ENCODE data around the gene TECRL. TPM values are rescaled to one million over a fixed set of nuclear protein-coding genes. Genes with fewer than 3 reads are reported as not detected.

The TECRL gene
- total RNA-seq, 1 experiment from 2014 or later, result not detected

DNA sequence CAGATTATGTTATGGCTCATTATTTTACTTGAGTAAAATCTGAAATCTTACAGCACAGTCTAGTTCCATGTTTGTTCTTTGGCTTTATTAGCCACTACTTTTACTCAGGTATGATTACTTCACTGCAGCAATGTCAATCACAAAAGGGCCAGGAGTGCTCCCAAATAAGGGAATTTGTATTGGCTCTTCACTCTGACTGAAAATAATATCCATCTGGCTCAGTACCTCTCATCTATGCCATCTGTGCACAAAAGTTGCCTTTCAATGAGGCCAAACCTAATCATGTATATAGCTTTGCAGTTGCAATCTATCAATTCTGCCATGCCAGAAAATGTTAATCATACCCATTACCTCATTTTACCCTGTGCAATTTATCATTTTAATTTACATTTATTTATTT is 161.1 kb downstream of the TECRL start:
- Histone ChIP-seq H3K4me1 (ENCODE audit: low read length) (no peaks in the 10 kb centered on the region), H3K36me3 (ENCODE audit: insufficient read depth, low read length) (no peaks in the 10 kb centered on the region), H3K4me2 (ENCODE audit: low read depth, low read length, poor library complexity, severe bottlenecking) (no peak overlapping the region), H3K4me3 (ENCODE audit: low read length) (no peak overlapping the region), H3K79me2 (ENCODE audit: low read length) (no peaks in the 10 kb centered on the region), H3K27ac (ENCODE audit: low read length) (no peak overlapping the region), H3K9me2 (replicated peaks; ENCODE audit: insufficient read depth, low read length) (no peaks in the 10 kb centered on the region), H3K9me3 (ENCODE audit: low read length) (peaks cover 36% of the 10 kb centered on the region), H3K27me3 (ENCODE audit: low read length) (no peaks in the 10 kb centered on the region), H4K20me1 (ENCODE audit: insufficient read depth, low read depth, low read length) (no peaks in the 10 kb centered on the region), H3K9ac (ENCODE audit: low read length) (no peak overlapping the region), H2AFZ (ENCODE audit: low read length) (no peak overlapping the region)
- no peak for DNase-seq

DNA sequence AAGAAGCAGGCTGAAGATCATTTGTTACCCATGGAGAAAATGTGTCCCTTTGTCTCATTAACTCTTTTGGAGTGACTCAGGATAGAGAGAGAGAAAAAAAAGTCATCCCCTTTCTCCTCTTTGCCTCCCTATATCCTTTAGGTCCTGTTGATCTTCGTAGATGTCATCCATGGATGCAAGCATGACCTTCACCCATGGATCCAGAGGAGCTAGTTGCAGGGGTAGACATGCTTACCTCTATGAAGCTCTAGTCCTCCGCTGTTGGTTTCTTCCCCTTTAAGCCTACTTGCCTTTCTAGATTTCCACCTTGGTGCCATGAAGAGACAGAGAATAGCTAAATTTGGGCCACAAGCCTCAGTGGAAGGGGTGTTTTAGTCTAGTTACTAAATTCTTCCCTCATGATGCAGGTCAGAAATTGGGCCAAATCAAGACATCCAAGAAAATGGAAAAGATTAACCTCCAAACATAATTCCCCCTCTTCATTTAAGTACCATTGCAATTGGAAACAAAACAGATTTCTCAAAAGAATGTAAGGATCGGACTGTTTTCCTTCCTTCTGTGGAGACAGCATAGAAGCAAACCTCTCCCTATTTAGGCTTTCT is 178.4 kb downstream of the TECRL start:
- H3K9ac ChIP-seq (ENCODE audit: low read length), result no peak overlapping the region
- H3K9me2 ChIP-seq (replicated peaks; ENCODE audit: insufficient read depth, low read length), result no peaks in the 10 kb centered on the region
- H2AFZ ChIP-seq (ENCODE audit: low read length), result no peak overlapping the region
- no peaks in the 10 kb centered on the region for H3K4me1 ChIP-seq (ENCODE audit: low read length)
- no peak overlapping the region for H3K27ac ChIP-seq (ENCODE audit: low read length)
- no peak overlapping the region for H3K4me2 ChIP-seq (ENCODE audit: low read depth, low read length, poor library complexity, severe bottlenecking)
- H4K20me1 ChIP-seq (ENCODE audit: insufficient read depth, low read depth, low read length), result no peaks in the 10 kb centered on the region
- H3K4me3 ChIP-seq (ENCODE audit: low read length), result no peak overlapping the region
- DNase-seq, result peak; percentile 46
- H3K27me3 ChIP-seq (ENCODE audit: low read length), result no peaks in the 10 kb centered on the region
- no peaks in the 10 kb centered on the region for H3K36me3 ChIP-seq (ENCODE audit: insufficient read depth, low read length)
- H3K79me2 ChIP-seq (ENCODE audit: low read length), result no peaks in the 10 kb centered on the region
- H3K9me3 ChIP-seq (ENCODE audit: low read length), result peaks cover 45% of the 10 kb centered on the region

Small RNA genes within 50 kb of the gene (small RNA-seq; reads per million reads assigned to genes)
- not detected for gene RNU6-191P
